Gastroesophageal sphincter (tissue), 3 donors: Measurements from ENCODE around the gene NR2F2.

Source experiments
- CTCF ChIP-seq, 4 experiments: fragments of 200-600 bp in 2 of 4; fragments of 450-650 bp in 2 of 4; sonication (generic) in 1 of 4; IDR thresholded peaks; one replicate each; pipeline ENCODE4 v1.5.1; 2017 to 2019; ENCODE audit warnings: antibody characterized with exemption in 4 of 4, mild to moderate bottlenecking in 2 of 4, moderate library complexity in 2 of 4
- EP300 ChIP-seq: sonication (generic); formaldehyde crosslinking; IDR thresholded peaks from one replicate; pipeline ENCODE4 v1.6.1; 2017; ENCODE audit warnings: antibody characterized with exemption, mild to moderate bottlenecking
- POLR2A ChIP-seq, 2 donors: fragments of 450-650 bp; IDR thresholded peaks; one replicate each; pipeline ENCODE4 v1.6.1; 2017; ENCODE audit warnings: antibody characterized with exemption in 2 of 2, mild to moderate bottlenecking in 2 of 2, moderate library complexity in 1 of 2
- POLR2AphosphoS5 ChIP-seq: sonication (generic); formaldehyde crosslinking; IDR thresholded peaks from one replicate; pipeline ENCODE4 v1.6.1; 2017; ENCODE audit warnings: antibody characterized with exemption

DNA sequence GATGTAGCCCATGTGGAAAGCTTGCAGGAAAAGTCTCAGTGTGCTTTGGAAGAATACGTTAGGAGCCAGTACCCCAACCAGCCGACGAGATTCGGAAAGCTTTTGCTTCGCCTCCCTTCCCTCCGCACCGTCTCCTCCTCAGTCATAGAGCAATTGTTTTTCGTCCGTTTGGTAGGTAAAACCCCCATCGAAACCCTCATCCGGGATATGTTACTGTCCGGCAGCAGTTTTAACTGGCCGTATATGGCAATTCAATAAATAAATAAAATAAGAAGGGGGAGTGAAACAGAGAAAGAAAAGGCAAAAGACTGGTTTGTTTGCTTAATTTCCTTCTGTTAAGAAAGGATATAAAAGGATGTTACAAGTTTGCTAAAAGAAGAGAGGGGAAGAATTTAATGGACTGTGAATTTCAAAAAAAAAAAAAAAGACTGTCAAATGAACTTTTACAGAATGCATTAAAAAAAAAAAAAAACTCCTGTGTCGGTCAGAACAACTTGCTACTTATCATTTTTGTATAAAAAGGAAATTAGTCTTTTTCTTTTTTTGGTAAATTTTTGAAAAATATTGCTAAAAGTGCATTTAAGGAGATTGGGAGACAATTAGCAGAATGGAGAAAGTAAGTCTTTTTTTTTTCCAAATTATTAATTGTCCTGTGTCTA lies 7.0 kb downstream of the NR2F2 start:
- TF ChIP-seq CTCF (IDR thresholded peaks at IDR 0.05) (no peak), POLR2A (IDR thresholded peaks at IDR 0.05) (no peak), EP300 (no peak), POLR2AphosphoS5 (no peak)
